ENCODE results near the gene SPATS2. TPM values are rescaled to one million over a fixed set of nuclear protein-coding genes. Genes with fewer than 3 reads are reported as not detected.

SPATS2 gene
- total RNA-seq, 4 donors from 2014 or later = 14.0 to 26.5 (median 19.6) TPM

- no peak for TF ChIP-seq CTCF (IDR thresholded peaks at IDR 0.05)
- TF ChIP-seq POLR2A (IDR thresholded peaks at IDR 0.05) = no peak
- DNase-seq (ENCODE audit: low spot score in 2 of 2) = peak in 1 of 2 donors; percentile 70
- WGBS, 2 donors = 86 to 95% methylated on average over 4 to 6 of the region's 6 CpGs
- intact Hi-C loops (cut with DNase I; ENCODE audit: low total_unique reads) = no loop called here
- H3K4me3 ChIP-seq (ENCODE audit: low read depth, poor library complexity, severe bottlenecking) = no peak overlapping the region
Measured at GRCh38 chr12:49325606-49326005, 41.7 kb upstream of the SPATS2 start.

GRCh38 chr12:49327368-49327767, 39.9 kb upstream of the SPATS2 start:
- H3K4me3 ChIP-seq (ENCODE audit: low read depth, poor library complexity, severe bottlenecking) = no peak overlapping the region
- no peak for DNase-seq (ENCODE audit: low spot score in 2 of 2)
- intact Hi-C loops (cut with DNase I; ENCODE audit: low total_unique reads) = no loop called here
- no peak for TF ChIP-seq CTCF (IDR thresholded peaks at IDR 0.05)
- TF ChIP-seq POLR2A (IDR thresholded peaks at IDR 0.05) = no peak

GRCh38 chr12:49327887-49328286, 39.4 kb upstream of the SPATS2 start:
- intact Hi-C loops (cut with DNase I; ENCODE audit: low total_unique reads) = no loop called here
- WGBS, 2 donors = 90 to 93% methylated on average over 2 of the region's 2 CpGs
- peak in 1 of 2 donors; percentile 4 for DNase-seq (ENCODE audit: low spot score in 2 of 2)

GRCh38 chr12:49328816-49329215, 38.4 kb upstream of the SPATS2 start:
- intact Hi-C loops (cut with DNase I; ENCODE audit: low total_unique reads) = no loop called here
- 92 to 94% methylated on average over 12 of the region's 12 CpGs for WGBS, 2 donors
- peak in 1 of 2 donors; percentile 82 for DNase-seq (ENCODE audit: low spot score in 2 of 2)
- H3K4me3 ChIP-seq (ENCODE audit: low read depth, poor library complexity, severe bottlenecking) = no peak overlapping the region
- TF ChIP-seq POLR2A (IDR thresholded peaks at IDR 0.05) (no peak), CTCF (IDR thresholded peaks at IDR 0.05) (no peak)

More at GRCh38 chr12:49327887-49328286, 39.4 kb upstream of the SPATS2 start:
- TF ChIP-seq POLR2A (IDR thresholded peaks at IDR 0.05) = no peak
- TF ChIP-seq CTCF (IDR thresholded peaks at IDR 0.05) = no peak
- H3K4me3 ChIP-seq (ENCODE audit: low read depth, poor library complexity, severe bottlenecking) = no peak overlapping the region

GRCh38 chr12:49330032-49330619, 37.1 kb upstream of the SPATS2 start:
- TF ChIP-seq POLR2A (IDR thresholded peaks at IDR 0.05) = no peak
- TF ChIP-seq CTCF (IDR thresholded peaks at IDR 0.05) = no peak
- peak in 1 of 2 donors; percentile 54 for DNase-seq (ENCODE audit: low spot score in 2 of 2)
- no peak overlapping the region for H3K4me3 ChIP-seq (ENCODE audit: low read depth, poor library complexity, severe bottlenecking)
- 89 to 96% methylated on average over 6 to 7 of the region's 7 CpGs for WGBS, 2 donors
- intact Hi-C loops (cut with DNase I; ENCODE audit: low total_unique reads) = no loop called here

Measured in lower leg skin (tissue), 4 donors.